ENCODE data around the gene GHR.

GHR gene

DNA sequence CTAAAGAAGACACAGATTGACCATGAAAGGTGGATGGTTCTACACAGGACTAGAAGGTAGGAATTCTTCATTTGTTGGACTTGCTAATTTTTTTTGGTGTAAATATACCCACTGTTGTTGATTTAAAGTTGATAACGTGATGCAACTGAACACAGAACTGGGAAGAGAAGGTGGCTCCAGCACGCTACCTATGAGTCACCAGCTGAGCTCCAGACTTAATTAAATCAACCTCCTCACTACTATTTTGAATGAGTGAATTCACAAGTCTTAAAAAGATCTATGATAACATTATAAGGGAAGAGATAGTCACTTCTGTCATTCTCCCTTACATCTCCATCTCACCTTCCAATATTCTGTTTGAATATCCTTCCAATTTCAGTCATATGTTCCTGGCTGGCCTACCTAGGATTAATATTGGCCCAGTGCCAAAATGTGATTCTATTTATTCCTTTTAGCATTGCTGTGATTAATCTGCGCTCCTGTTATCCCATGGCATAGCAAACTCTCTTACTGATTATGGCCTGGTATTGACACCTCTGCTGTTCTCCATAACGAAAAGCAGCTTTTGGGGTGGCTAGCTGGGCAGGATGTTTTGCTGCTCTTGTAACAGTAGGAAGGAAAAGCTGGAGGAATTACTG is 197.5 kb downstream of the GHR start:
- Histone ChIP-seq H3K4me1 (ENCODE audit: control insufficient read depth, insufficient read depth, low read length) (peaks cover 4% of the 10 kb centered on the region), H3K9me3 (ENCODE audit: control insufficient read depth, insufficient read depth, low read depth, low read length) (no peaks in the 10 kb centered on the region)
- CTCF ChIA-PET = interaction anchor here (0.7 kb wide), 1 partner anchor 12 kb away, joined by 3 read pairs; no protein-coding TSS in a partner anchor

GRCh38 chr5:42621242-42621641 is 198.0 kb downstream of the GHR start:
- POLR2A ChIA-PET = no interaction called here
- peak overlapping the region; percentile 0; the same call in 1 of the 2 replicates for H3K27ac ChIP-seq (ENCODE audit: extremely low read depth, low read depth, low read length)
- TF ChIP-seq SP3 (tag by site-specific recombination; IDR thresholded peaks at IDR 0.05) (no peak), MEIS1 (CRISPR knock-in tag; IDR thresholded peaks at IDR 0.05; ENCODE audit: borderline replicate concordance) (no peak), ZNF664 (tag by site-specific recombination; IDR thresholded peaks at IDR 0.05) (no peak), ZNF670 (tag by site-specific recombination; IDR thresholded peaks at IDR 0.05; ENCODE audit: low read depth) (no peak)

More for the DNA sequence above, 197.5 kb downstream of the GHR start:
- Histone ChIP-seq H3K4me3 (ENCODE audit: low read depth, low read length) (no peak overlapping the region), H3K36me3 (ENCODE audit: control insufficient read depth in 2 of 2, insufficient read depth in 1 of 2, low read length in 2 of 2) (no peaks in the 10 kb centered on the region), H3K27ac (ENCODE audit: extremely low read depth, low read depth, low read length) (0 out of 2 replicates have a peak overlapping the region, but pooled peaks have one; percentile 0)
- no peak for TF ChIP-seq MYNN (tag by site-specific recombination; IDR thresholded peaks at IDR 0.05; ENCODE audit: borderline replicate concordance)
- 0 out of 2 replicates have a peak, but pooled peaks have one; percentile 38 for TF ChIP-seq KLF10 (tag by site-specific recombination; IDR thresholded peaks at IDR 0.05)
- no peak for TF ChIP-seq ZNF133 (tag by site-specific recombination; IDR thresholded peaks at IDR 0.05)
- TF ChIP-seq, protein P1, sequence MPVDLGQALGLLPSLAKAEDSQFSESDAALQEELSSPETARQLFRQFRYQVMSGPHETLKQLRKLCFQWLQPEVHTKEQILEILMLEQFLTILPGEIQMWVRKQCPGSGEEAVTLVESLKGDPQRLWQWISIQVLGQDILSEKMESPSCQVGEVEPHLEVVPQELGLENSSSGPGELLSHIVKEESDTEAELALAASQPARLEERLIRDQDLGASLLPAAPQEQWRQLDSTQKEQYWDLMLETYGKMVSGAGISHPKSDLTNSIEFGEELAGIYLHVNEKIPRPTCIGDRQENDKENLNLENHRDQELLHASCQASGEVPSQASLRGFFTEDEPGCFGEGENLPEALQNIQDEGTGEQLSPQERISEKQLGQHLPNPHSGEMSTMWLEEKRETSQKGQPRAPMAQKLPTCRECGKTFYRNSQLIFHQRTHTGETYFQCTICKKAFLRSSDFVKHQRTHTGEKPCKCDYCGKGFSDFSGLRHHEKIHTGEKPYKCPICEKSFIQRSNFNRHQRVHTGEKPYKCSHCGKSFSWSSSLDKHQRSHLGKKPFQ (tag by site-specific recombination; IDR thresholded peaks at IDR 0.05) = no peak
- TF ChIP-seq OSR2 (tag by site-specific recombination; IDR thresholded peaks at IDR 0.05) = no peak
- 0 out of 2 replicates have a peak, but pooled peaks have one; percentile 16 for TF ChIP-seq ZNF549 (tag by site-specific recombination; IDR thresholded peaks at IDR 0.05)
- TF ChIP-seq ZSCAN18 (tag by site-specific recombination; IDR thresholded peaks at IDR 0.05) = no peak
- TF ChIP-seq ZNF175 (tag by site-specific recombination; IDR thresholded peaks at IDR 0.05) = no peak
- TF ChIP-seq ZBTB7A (tag by site-specific recombination; IDR thresholded peaks at IDR 0.05; ENCODE audit: low read depth) = no peak
- no peak for TF ChIP-seq ZNF16 (tag by site-specific recombination; IDR thresholded peaks at IDR 0.05; ENCODE audit: low read depth)
- TF ChIP-seq ZNF830 (tag by site-specific recombination; IDR thresholded peaks at IDR 0.05; ENCODE audit: low read depth) = 0 out of 2 replicates have a peak, but pooled peaks have one; percentile 17
- TF ChIP-seq KLF16 (tag by site-specific recombination; IDR thresholded peaks at IDR 0.05) = no peak
- peak; percentile 57; the same call in 1 of the 2 replicates for TF ChIP-seq ZNF660 (tag by site-specific recombination; IDR thresholded peaks at IDR 0.05)
- TF ChIP-seq ZBTB26 (tag by site-specific recombination; optimal IDR thresholded peaks at IDR 0.05) = no peak
- TF ChIP-seq ZNF184 (tag by site-specific recombination; IDR thresholded peaks at IDR 0.05) = 0 out of 2 replicates have a peak, but pooled peaks have one; percentile 48
- POLR2A ChIA-PET = no interaction called here

More at GRCh38 chr5:42621242-42621641, 198.0 kb downstream of the GHR start:
- no peaks in the 10 kb centered on the region for H3K9me3 ChIP-seq (ENCODE audit: control insufficient read depth, insufficient read depth, low read depth, low read length)
- H3K4me3 ChIP-seq (ENCODE audit: low read depth, low read length) = no peak overlapping the region
- CTCF ChIA-PET = no interaction called here
- peaks cover 4% of the 10 kb centered on the region for H3K4me1 ChIP-seq (ENCODE audit: control insufficient read depth, insufficient read depth, low read length)
- H3K36me3 ChIP-seq (ENCODE audit: control insufficient read depth in 2 of 2, insufficient read depth in 1 of 2, low read length in 2 of 2) = no peaks in the 10 kb centered on the region
